K562 (cell line): ENCODE measurements around the gene ITM2B.

Experiments
- CHCHD3 ChIP-seq: fragments of 250-450 bp; sonication (Bioruptor Pico); IDR thresholded peaks from 2 replicates; pipeline ENCODE4 v2.1.2; 2022; ENCODE audit warnings: mild to moderate bottlenecking
- FOXM1 ChIP-seq, 2 experiments: fragments of 450-650 bp in 1 of 2; sonication (generic) in 1 of 2; formaldehyde crosslinking in 1 of 2; IDR thresholded peaks; 2 replicates each; pipeline versions ENCODE4 v1.6.1 to v1.9.0; 2017 to 2022; ENCODE audit warnings: low read depth in 2 of 2, mild to moderate bottlenecking in 2 of 2, missing genetic modification reagents in 1 of 2, moderate library complexity in 1 of 2
- HDAC8 ChIP-seq: fragments of 450-650 bp; IDR thresholded peaks from 2 replicates; pipeline ENCODE4 v1.6.1; 2016; ENCODE audit warnings: mild to moderate bottlenecking, missing genetic modification characterization, moderate library complexity, missing compliant biosample characterization
- KLF13 ChIP-seq: fragments of 450-650 bp; IDR thresholded peaks from 2 replicates; pipeline ENCODE4 v1.6.1; 2016; ENCODE audit warnings: missing genetic modification characterization, low read depth, mild to moderate bottlenecking, missing compliant biosample characterization, moderate library complexity, borderline replicate concordance
- MCM3 ChIP-seq: fragments of 450-650 bp; IDR thresholded peaks from 2 replicates; pipeline ENCODE4 v1.6.1; 2016
- TF ChIP-seq, protein P1 (sequence below), 3 experiments: IDR thresholded peaks in 2 of 3; conservative IDR thresholded peaks in 1 of 3; 2 replicates each; pipeline ENCODE4 v1.5.1; 2011 to 2012; ENCODE audit warnings: low read length in 3 of 3, mild to moderate bottlenecking in 3 of 3, control low read depth in 2 of 3, improper control_type of control experiment in 1 of 3, inconsistent platforms in 1 of 3, low read depth in 1 of 3, mixed read lengths in 1 of 3, moderate library complexity in 1 of 3; ENCODE audit not compliant: insufficient read depth in 2 of 3
- TF ChIP-seq, protein P2 (sequence below): fragments of 250-450 bp; sonication (Bioruptor Pico); IDR thresholded peaks from 2 replicates; pipeline ENCODE4 v1.8.0; 2021; ENCODE audit warnings: mild to moderate bottlenecking, moderate library complexity

DNA sequence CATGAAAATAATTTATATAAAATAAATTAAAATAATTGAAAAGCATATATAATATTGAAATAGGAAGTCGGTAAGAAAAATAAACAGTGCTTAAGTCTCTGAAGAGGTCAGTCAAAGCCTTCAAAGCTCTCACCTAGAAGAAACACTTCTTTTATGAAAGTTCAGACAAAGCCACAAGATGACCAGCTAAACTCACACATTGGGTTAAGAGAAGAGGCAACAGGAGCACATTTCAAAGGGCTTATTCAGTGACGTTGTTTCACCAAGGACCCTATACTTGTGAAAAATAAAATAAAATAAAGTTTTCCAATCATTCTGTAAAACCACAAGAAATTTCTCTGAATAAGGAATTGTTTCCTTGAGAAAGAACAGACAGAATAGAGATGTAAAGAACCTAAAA lies 2.5 kb upstream of the ITM2B start:
- TF ChIP-seq, protein P1, sequence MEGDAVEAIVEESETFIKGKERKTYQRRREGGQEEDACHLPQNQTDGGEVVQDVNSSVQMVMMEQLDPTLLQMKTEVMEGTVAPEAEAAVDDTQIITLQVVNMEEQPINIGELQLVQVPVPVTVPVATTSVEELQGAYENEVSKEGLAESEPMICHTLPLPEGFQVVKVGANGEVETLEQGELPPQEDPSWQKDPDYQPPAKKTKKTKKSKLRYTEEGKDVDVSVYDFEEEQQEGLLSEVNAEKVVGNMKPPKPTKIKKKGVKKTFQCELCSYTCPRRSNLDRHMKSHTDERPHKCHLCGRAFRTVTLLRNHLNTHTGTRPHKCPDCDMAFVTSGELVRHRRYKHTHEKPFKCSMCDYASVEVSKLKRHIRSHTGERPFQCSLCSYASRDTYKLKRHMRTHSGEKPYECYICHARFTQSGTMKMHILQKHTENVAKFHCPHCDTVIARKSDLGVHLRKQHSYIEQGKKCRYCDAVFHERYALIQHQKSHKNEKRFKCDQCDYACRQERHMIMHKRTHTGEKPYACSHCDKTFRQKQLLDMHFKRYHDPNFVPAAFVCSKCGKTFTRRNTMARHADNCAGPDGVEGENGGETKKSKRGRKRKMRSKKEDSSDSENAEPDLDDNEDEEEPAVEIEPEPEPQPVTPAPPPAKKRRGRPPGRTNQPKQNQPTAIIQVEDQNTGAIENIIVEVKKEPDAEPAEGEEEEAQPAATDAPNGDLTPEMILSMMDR (IDR thresholded peaks at IDR 0.05 in 2 of 3, conservative IDR thresholded peaks at IDR 0.05 in 1 of 3; ENCODE audit: insufficient read depth in 2 of 3, low read depth in 1 of 3, low read length in 3 of 3), result no peak
- TF ChIP-seq KLF13 (tag), result no peak
- TF ChIP-seq MCM3, result no peak
- TF ChIP-seq, protein P2, sequence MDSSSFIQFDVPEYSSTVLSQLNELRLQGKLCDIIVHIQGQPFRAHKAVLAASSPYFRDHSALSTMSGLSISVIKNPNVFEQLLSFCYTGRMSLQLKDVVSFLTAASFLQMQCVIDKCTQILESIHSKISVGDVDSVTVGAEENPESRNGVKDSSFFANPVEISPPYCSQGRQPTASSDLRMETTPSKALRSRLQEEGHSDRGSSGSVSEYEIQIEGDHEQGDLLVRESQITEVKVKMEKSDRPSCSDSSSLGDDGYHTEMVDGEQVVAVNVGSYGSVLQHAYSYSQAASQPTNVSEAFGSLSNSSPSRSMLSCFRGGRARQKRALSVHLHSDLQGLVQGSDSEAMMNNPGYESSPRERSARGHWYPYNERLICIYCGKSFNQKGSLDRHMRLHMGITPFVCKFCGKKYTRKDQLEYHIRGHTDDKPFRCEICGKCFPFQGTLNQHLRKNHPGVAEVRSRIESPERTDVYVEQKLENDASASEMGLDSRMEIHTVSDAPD (CRISPR knock-in tag), result no peak
- TF ChIP-seq HDAC8 (tag), result no peak
- TF ChIP-seq FOXM1 (IDR thresholded peaks at IDR 0.05; ENCODE audit: low read depth), result no peak
- no peak for TF ChIP-seq FOXM1 (CRISPR knock-in tag; IDR thresholded peaks at IDR 0.05; ENCODE audit: low read depth)
- TF ChIP-seq CHCHD3, result no peak
